GM12878 (cell line): ENCODE data around the gene PARP4. TPM values are rescaled to one million over a fixed set of nuclear protein-coding genes. Genes with fewer than 3 reads are reported as not detected.
"Not testable (repeated sequence)": the region's sequence is repeated elsewhere in the genome, so short reads cannot be mapped to it uniquely, and the experiment has no call there.

Experiments
- ATAC-seq: fragments of 200-7000 bp; cut with Tn5 transposase; 3 replicates; pipeline ENCODE4 v1.9.1; 2020; ENCODE audit warnings: mild to moderate bottlenecking, moderate library complexity
- BruUV-seq: library from RNA; stranded (reverse); fragments of 400-500 nt; replicated peaks from 2 replicates; lab custom pipeline; 2021; lab: Mats Ljungman, UMichigan
- CTCF ChIA-PET: fragments of 300-600 bp; sonication (Branson Sonifier 250); formaldehyde crosslinking; extraction: SDS; loops from one replicate; lab custom pipeline; 2021; ENCODE audit warnings: inconsistent platforms; lab: Yijun Ruan, JAX
- POLR2A ChIA-PET: fragments of 350-600 bp; formaldehyde crosslinking; extraction: SDS; loops from one replicate; lab custom pipeline; 2021; ENCODE audit warnings: inconsistent platforms; lab: Charles Lee
- RAD21 ChIA-PET: fragments of 300-600 bp; sonication (Branson Sonifier 250); formaldehyde crosslinking; loops from one replicate; lab custom pipeline; 2023; ENCODE audit warnings: antibody characterized with exemption; ENCODE audit not compliant: unreplicated experiment; lab: Charles Lee
- SMC1A ChIA-PET: fragments of 300-600 bp; sonication (Branson Sonifier 250); formaldehyde crosslinking; loops from one replicate; lab custom pipeline; 2023; ENCODE audit not compliant: unreplicated experiment, uncharacterized antibody; lab: Charles Lee
- DNase-seq: peaks from one replicate; pipeline ENCODE4 v3.0.0-alpha.2; 2011; ENCODE audit warnings: low read depth, low spot score
- FAIRE-seq: peaks from 3 replicates; lab custom pipeline; 2011; peaks lifted over from hg19 to GRCh38; lab: Jason Lieb, UNC
- H2AFZ ChIP-seq: 2 replicates; pipeline ENCODE4 v1.6.0; 2011; ENCODE audit warnings: low read depth, low read length, control low read depth; ENCODE audit not compliant: control insufficient read depth
- H3K27ac ChIP-seq: 2 replicates; pipeline ENCODE4 v1.5.1; 2011; ENCODE audit warnings: control low read depth; ENCODE audit not compliant: control insufficient read depth, insufficient read depth
- H3K27me3 ChIP-seq, 2 experiments: replicated peaks in 1 of 2; 2 replicates each; pipeline versions ENCODE4 v1.6.0 to v1.6.1; 2011; ENCODE audit warnings: low read length in 1 of 2; ENCODE audit not compliant: control insufficient read depth in 2 of 2, insufficient read depth in 2 of 2
- H3K36me3 ChIP-seq, 2 experiments: 2 replicates each; pipeline ENCODE4 v1.5.1; 2011; ENCODE audit warnings: low read length in 1 of 2; ENCODE audit not compliant: control insufficient read depth in 2 of 2, insufficient read depth in 2 of 2
- H3K4me1 ChIP-seq: 2 replicates; pipeline ENCODE4 v1.6.1; 2011; ENCODE audit warnings: mild to moderate bottlenecking, low read length, moderate library complexity, mixed read lengths; ENCODE audit not compliant: control insufficient read depth, insufficient read depth
- H3K4me2 ChIP-seq: 2 replicates; pipeline ENCODE4 v1.6.0; 2011; ENCODE audit warnings: control low read depth; ENCODE audit not compliant: control insufficient read depth, insufficient read depth
- H3K4me3 ChIP-seq: fragments of 200-600 bp; sonication (generic); 2 replicates; pipeline ENCODE4 v1.5.1; 2016
- H3K79me2 ChIP-seq: 2 replicates; pipeline ENCODE4 v1.6.0; 2011; ENCODE audit warnings: low read length; ENCODE audit not compliant: control insufficient read depth, insufficient read depth
- H3K9ac ChIP-seq: 2 replicates; pipeline ENCODE4 v1.8.0; 2011; ENCODE audit warnings: low read length, control low read depth, mixed read lengths; ENCODE audit not compliant: control insufficient read depth, insufficient read depth
- H3K9me3 ChIP-seq: replicated peaks from 3 replicates; pipeline ENCODE4 v1.5.1; 2011; ENCODE audit warnings: mild to moderate bottlenecking, low read length; ENCODE audit not compliant: control insufficient read depth, insufficient read depth
- H4K20me1 ChIP-seq: 2 replicates; pipeline ENCODE4 v1.6.0; 2011; ENCODE audit not compliant: control insufficient read depth, insufficient read depth
- BMI1 ChIP-seq: fragments of 450-650 bp; IDR thresholded peaks from 2 replicates; pipeline ENCODE4 v1.6.1; 2016; ENCODE audit warnings: mild to moderate bottlenecking, moderate library complexity, borderline replicate concordance
- CBFB ChIP-seq: IDR thresholded peaks from 2 replicates; pipeline ENCODE4 v1.6.1; 2016; ENCODE audit warnings: antibody characterized with exemption, low read depth
- ETV6 ChIP-seq, 2 experiments: fragments of 450-650 bp in 1 of 2; IDR thresholded peaks in 1 of 2; conservative IDR thresholded peaks in 1 of 2; 2 replicates each; pipeline ENCODE4 v1.6.1; 2014; ENCODE audit warnings: antibody characterized with exemption in 1 of 2, borderline replicate concordance in 1 of 2, low read depth in 1 of 2, mild to moderate bottlenecking in 1 of 2, moderate library complexity in 1 of 2
- HDGF ChIP-seq: fragments of 450-650 bp; IDR thresholded peaks from 2 replicates; pipeline ENCODE4 v1.6.1; 2016; ENCODE audit warnings: antibody characterized with exemption
- TAF1 ChIP-seq: IDR thresholded peaks from 2 replicates; pipeline ENCODE4 v1.6.1; 2011; ENCODE audit warnings: mild to moderate bottlenecking, low read depth, low read length, borderline replicate concordance
- WGBS: methylation state at CpG from one replicate; pipeline ENCODE4 v1.1.6; 2016; ENCODE audit warnings: low lambda C conversion rate; ENCODE audit not compliant: insufficient replicate concordance, insufficient coverage; ENCODE audit errors: missing lambda C conversion rate; 5-methylcytosine and 5-hydroxymethylcytosine counted together
- in situ Hi-C: fragments of 300-500 bp; cut with MboI; formaldehyde crosslinking; loops from 9 replicates; pipeline ENCODE4 v1.14.3; 2018; ENCODE audit warnings: mixed read lengths
- intact Hi-C: fragments of 100-400 bp; cut with micrococcal nuclease; formaldehyde crosslinking; loops from one replicate; pipeline ENCODE4 v1.14.2; 2022; ENCODE audit not compliant: unreplicated experiment
- polyA plus RNA-seq, 11 experiments: library from polyadenylated mRNA; depleted of rRNA in 4 of 11; unstranded in 6 of 11; stranded (reverse) in 5 of 11; fragments of >200 nt; fragmentation: Nextera tagmentation in 4 of 11; fragmentation: Illumina TruSeq in 1 of 11; extraction: Ambion mirVana in 4 of 11; extraction: Trizol in 1 of 11; gene quantifications; 1 replicate in 1 of 11; 2 replicates in 10 of 11; pipeline versions ENCODE4 v1.2.1 to v1.2.3, GENCODE V29; 2011 to 2016; ENCODE audit warnings: inconsistent platforms in 2 of 11, missing spikeins in 2 of 11, low read depth in 1 of 11
- total RNA-seq, 4 experiments: library from RNA; depleted of rRNA in 3 of 4; stranded (reverse); fragments of >200 nt in 3 of 4; fragmentation: Illumina TruSeq in 1 of 4; extraction: Trizol in 1 of 4; gene quantifications; 2 replicates each; pipeline versions ENCODE4 v1.2.1 to v1.2.3, GENCODE V29; 2013 to 2021
- TF ChIP-seq, protein P1 (sequence below): fragments of 450-650 bp; IDR thresholded peaks from 2 replicates; pipeline ENCODE4 v1.6.1; 2018; ENCODE audit warnings: borderline replicate concordance, mild to moderate bottlenecking; ENCODE audit not compliant: partially characterized antibody

The PARP4 gene
- total and polyA plus RNA-seq, 10 of the 15 experiments (the other 5 are each of a cell fraction or from before 2014, with no cell fraction given), result 12.8 to 52.6 (median 46.1) TPM

GRCh38 chr13:24497742-24498141 is 14.8 kb downstream of the PARP4 start:
- TF ChIP-seq CBFB, result no peak
- TF ChIP-seq, protein P1, sequence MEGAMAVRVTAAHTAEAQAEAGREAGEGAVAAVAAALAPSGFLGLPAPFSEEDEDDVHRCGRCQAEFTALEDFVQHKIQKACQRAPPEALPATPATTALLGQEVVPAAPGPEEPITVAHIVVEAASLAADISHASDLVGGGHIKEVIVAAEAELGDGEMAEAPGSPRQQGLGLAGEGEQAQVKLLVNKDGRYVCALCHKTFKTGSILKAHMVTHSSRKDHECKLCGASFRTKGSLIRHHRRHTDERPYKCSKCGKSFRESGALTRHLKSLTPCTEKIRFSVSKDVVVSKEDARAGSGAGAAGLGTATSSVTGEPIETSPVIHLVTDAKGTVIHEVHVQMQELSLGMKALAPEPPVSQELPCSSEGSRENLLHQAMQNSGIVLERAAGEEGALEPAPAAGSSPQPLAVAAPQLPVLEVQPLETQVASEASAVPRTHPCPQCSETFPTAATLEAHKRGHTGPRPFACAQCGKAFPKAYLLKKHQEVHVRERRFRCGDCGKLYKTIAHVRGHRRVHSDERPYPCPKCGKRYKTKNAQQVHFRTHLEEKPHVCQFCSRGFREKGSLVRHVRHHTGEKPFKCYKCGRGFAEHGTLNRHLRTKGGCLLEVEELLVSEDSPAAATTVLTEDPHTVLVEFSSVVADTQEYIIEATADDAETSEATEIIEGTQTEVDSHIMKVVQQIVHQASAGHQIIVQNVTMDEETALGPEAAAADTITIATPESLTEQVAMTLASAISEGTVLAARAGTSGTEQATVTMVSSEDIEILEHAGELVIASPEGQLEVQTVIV, result no peak
- TF ChIP-seq ETV6 (conservative IDR thresholded peaks at IDR 0.05 in 1 of 2, IDR thresholded peaks at IDR 0.05 in 1 of 2; ENCODE audit: borderline replicate concordance in 1 of 2, low read depth in 1 of 2), result no peak
- no peak for TF ChIP-seq BMI1
- TF ChIP-seq TAF1, result no peak
- no peak for TF ChIP-seq HDGF
- Histone ChIP-seq H3K9me3 (no peaks in the 10 kb centered on the region), H3K27ac (no peak overlapping the region), H4K20me1 (no peaks in the 10 kb centered on the region), H3K4me1 (no peaks in the 10 kb centered on the region), H3K9ac (no peak overlapping the region), H3K4me3 (no peak overlapping the region), H3K36me3 (peaks cover 15 to 34% of the 10 kb centered on the region in 2 experiments), H3K79me2 (no peaks in the 10 kb centered on the region), H3K27me3 (no peaks in the 10 kb centered on the region), H2AFZ (no peak overlapping the region), H3K4me2 (no peak overlapping the region)
- FAIRE-seq, result no peak
- DNase-seq, result no peak
- intact Hi-C loops (no loop called here), in situ Hi-C loops (no loop called here)
- ATAC-seq, result no peak
- ChIA-PET SMC1A (no interaction called here), POLR2A (no interaction called here), RAD21 (no interaction called here), CTCF (no interaction called here)
- no TSS peak for BruUV-seq
- 95% methylated on average over 1 of the region's 1 CpG for WGBS

- BruUV-seq, POLR2A ChIA-PET, intact Hi-C loops, ATAC-seq, H3K27me3 ChIP-seq, CTCF ChIA-PET, SMC1A ChIA-PET, H3K4me1 ChIP-seq, H3K9ac ChIP-seq, RAD21 ChIA-PET, H3K79me2 ChIP-seq, H3K4me3 ChIP-seq, DNase-seq, FAIRE-seq, H3K9me3 ChIP-seq, H3K27ac ChIP-seq, in situ Hi-C loops, H4K20me1 ChIP-seq, H3K4me2 ChIP-seq, H2AFZ ChIP-seq: not testable (repeated sequence)
- 56% methylated on average over 2 of the region's 2 CpGs for WGBS
- peaks cover 17 to 34% of the 10 kb centered on the region in 2 experiments for H3K36me3 ChIP-seq
These were observed 16.3 kb downstream of the PARP4 start for GRCh38 chr13:24496295-24496694.
